Activated CD8-positive, alpha-beta memory T cell treated with anti-CD3 and anti-CD28 coated beads, Interleukin-2, amount 50 U/mL, for 4 hours (primary cell): ENCODE results near the gene RIC8A.
A peak's percentile ranks its signal among the peaks of the same experiment; 100 is the strongest.

Source experiments
- DNase-seq: peaks from one replicate; pipeline ENCODE4 v3.0.0-alpha.2; 2020

RIC8A gene

DNA sequence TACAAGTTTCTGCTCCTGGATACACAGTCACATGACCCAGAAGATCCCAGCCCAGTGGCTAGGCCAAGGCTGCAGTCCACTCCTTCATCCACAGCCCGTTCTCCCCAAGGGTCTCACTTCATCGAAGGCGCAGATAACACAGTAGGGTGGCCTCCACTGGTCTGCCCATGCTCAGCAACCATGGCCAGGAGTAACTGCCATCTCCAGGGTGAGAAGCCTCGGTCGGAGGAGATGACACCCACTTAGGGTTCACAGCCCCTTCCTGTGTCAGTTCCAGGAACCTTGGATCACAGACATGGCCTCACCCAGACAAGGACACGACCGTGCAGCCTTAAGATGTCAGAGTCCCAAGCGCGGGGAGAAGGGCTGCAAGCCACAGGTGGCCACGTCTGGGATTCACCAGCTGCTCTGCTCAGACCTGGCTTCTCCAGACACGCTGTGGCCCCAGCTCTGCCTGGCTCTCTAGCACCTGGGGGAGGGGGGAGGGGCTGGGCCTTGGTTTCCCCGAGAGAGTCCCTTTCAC lies 2.9 kb upstream of the RIC8A start:
- DNase-seq = no peak

DNA sequence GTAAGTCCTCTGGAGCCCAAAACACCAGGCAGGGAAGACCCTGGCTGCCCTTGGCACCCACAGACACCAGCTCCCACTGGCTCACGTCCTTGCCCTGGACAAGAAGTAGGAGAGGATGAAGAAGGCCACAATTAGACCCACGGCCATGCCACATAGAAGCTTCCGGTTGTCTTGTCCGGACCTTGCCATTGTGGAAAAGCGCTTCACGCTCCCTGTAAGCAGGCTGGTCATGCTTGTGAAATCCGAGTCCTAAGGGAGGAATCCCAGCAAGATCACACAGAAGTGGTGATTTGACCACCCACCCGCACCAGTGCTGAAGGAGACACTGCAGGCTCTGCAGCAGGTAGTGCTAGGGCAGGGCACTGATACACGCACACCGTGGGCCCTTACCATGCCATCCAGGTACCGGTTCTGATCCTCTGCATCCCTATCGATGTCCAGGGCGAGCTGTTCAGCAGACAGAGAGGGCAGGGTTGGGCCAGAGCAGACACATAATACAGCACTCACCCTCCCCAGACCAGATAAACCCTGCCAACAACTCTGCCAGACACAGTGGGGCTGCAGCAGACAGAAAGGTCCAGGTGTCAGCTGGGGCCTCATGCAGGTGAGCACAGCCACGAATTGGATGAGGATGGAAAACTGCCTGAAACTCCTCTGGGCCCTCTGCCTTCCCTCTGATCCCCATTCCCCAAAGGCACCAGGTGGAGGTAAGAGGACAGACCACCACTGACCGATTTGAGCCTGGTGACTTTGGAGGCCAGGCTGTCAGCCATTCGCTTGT lies 2.1 kb upstream of the RIC8A start:
- no peak for DNase-seq

DNA sequence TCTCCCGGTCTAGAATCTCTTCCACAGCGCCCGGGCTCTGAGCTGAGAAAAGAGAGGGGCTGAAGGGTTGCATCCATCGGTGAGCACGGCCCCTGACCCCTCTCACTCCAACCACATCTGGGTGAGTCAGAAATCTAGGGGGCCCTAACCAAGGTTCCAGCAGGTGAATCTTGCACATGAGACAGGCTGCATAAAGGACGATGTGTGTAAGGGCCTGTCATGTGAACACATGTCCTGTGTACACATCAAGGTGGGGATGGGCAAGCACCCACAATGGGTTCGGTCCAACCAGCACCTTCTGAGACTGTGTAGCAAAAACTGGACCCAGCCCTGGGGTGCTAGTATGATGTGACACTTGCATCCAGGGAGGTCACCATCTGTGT lies 1.5 kb upstream of the RIC8A start:
- DNase-seq = no peak

DNA sequence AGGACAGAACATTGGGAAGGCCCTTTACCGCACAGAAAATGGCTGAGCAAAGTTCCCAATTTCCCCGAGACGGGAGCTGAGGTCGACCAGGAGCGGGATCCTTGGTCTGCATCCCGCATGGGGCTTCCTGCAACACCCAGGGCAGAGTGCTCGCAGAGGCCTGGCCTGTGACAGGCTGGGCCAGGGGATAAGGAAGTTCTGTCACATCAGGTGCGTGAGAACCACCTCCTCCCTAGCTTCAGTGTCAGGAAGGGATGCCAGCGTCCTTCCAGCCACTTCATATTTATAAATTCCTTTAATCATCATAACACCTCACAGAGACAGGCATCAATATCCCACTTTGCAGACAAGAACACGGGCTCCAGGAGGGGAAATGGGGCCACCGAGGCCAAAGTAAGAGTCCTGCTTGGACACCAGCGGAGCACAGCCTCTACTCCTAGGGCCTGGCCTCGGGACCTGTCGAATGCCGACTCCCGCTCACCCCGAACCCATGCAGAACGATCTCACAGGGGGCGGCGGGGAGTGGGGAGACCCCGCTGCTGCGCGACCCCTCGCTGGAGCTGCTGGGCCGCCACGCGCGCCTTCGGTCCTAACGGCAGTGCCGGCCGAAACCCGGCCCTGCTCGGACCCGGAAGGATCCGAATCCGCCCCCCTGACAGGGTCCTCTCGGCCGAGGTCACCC lies 841 bp upstream of the RIC8A start:
- DNase-seq = peak; percentile 38

DNA sequence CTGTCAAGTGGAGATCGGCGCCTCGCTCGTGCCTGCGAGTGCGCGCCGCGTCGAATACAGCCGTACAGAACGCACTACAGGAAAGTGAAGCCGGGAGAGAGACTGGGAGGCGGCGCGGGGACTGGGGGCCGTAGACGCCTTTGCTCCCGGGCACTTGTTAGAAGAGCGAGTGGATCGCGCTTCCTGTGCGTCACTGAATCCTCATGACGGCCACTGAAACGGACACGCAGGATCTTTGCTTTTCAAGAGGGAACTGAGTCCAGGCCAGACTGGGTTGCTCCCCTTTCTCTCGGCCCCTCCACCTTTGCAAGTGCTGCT lies 314 bp downstream of the RIC8A start:
- DNase-seq = no peak

DNA sequence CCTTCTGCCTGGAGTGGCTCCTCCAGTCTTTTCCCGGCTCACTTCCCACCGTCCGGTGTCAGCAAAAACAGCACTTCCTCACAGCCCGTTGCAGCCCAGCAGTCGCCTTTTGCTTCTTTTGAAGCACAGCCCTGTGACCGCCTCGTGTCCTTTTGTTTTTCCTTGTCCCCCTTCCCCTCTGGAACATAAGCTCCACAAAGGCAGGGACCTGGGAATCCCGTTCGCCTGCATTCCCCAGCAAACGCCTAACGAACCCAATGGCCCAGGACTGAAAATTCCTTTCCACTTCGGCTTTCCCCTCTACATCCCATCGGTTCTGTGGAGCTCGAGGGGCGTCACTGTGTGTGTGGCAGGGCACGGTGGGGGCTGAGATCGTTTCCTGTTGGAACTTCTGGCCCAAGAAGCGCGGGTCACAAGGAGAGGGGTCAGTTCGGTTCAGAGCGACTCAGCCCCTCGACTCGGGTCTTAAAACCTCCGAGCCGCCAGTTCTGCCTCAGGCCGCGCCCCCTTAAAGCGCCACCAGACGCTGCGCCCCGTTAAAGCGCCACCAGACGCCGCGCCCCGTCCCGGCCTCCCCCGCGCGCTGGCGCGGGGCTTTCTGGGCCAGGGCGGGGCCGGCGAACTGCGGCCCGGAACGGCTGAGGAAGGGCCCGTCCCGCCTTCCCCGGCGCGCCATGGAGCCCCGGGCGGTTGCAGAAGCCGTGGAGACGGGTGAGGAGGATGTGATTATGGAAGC lies 841 bp downstream of the RIC8A start:
- DNase-seq = peak; percentile 81

DNA sequence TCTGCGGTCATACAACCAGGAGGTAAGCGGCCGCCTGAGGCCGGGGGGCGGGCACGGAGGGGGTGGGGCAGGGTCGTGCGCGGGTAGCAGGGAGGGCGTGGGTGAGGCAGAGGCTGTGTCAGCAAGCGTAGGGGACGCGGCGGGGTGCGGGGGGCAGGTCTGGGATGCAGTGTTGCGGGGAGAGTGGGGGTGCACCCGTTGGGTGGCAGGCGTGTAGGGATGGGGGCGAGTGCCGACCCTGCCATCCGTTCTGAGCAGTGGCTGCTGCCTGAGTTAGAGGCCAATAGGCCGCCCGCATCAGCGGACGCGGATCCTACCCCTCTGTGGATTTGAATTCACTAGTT lies 1.4 kb downstream of the RIC8A start:
- DNase-seq = no peak

DNA sequence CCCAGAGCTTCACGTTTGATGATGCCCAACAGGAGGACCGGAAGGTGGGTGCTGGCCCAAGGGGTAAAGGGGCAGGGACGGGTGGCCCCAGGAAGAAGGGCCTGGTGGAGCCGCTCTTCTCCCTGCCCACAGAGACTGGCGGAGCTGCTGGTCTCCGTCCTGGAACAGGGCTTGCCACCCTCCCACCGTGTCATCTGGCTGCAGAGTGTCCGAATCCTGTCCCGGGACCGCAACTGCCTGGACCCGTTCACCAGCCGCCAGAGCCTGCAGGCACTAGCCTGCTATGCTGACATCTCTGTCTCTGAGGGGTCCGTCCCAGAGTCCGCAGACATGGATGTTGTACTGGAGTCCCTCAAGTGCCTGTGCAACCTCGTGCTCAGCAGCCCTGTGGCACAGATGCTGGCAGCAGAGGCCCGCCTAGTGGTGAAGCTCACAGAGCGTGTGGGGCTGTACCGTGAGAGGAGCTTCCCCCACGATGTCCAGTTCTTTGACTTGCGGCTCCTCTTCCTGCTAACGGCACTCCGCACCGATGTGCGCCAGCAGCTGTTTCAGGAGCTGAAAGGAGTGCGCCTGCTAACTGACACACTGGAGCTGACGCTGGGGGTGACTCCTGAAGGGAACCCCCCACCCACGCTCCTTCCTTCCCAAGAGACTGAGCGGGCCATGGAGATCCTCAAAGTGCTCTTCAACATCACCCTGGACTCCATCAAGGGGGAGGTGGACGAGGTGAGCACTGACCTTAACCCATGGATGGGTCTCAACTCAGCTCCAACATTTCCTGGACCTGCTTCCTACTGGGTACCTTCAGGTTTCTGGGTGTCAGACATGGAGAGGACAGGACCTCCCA lies 2.0 kb downstream of the RIC8A start:
- no peak for DNase-seq

DNA sequence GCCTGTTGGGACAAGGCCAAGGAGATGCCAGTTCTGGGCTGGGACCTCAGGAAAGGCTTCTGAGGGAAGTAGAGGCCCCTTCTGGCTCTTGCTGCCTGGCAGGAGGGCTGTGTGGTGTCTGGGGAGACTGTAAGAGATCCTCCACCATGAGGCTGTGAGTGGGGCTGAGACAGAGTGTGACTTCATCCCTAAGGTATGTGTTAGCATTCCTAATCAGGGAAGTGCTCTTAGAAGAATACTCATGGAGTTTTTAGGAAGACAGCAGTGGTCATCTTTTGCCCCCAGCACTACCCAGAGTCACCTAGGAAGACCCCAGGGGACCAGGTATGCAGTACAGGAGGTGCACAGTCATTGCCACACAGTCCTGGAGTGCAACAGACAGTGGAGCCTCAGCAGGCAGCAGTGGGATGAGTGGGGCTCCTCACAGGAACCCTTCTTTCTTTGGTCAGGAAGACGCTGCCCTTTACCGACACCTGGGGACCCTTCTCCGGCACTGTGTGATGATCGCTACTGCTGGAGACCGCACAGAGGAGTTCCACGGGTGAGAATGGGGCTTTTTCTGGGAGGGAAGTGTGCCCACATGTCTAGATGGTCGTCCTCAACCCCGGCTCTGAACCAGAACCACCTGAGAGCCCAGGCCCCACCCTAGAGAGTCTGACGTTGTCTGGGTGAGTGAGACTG lies 2.8 kb downstream of the RIC8A start:
- DNase-seq = no peak

DNA sequence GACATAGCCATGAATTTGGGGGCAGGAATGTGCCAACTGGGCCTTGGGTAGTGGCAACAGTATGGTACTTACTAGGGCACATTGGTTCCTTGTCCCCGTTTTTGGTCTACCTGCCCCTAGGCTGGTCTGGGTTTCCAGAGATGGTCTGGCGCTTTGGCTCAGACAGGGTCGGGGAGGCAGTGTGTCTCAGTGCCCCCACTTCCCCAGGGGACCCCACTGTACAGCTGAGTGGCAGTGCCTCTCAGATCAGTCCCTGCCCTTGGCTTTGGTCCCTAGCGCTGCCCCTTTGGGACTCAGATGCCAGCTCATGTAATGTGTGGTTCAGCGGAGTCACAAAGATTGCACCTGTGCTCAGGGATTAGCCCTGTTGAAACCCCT lies 3.3 kb downstream of the RIC8A start:
- no peak for DNase-seq

DNA sequence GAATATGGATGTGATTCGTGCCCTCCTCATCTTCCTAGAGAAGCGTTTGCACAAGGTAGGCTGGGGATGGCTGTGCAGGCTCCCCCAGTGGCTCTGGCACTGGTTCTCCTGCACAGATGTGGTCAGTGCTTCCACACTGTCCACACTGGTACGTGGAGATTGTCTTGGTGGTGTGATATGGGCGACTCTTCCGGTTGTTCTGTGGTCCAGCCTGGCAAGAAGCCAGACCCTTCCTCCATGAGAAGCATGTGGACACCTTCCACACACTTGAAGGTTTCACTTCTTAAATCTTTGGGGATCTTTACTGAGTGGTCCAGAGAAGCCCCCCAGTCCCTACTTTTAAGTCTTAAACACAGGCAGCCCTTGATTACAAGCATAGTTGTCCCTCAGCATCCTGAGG lies 3.8 kb downstream of the RIC8A start:
- no peak for DNase-seq

DNA sequence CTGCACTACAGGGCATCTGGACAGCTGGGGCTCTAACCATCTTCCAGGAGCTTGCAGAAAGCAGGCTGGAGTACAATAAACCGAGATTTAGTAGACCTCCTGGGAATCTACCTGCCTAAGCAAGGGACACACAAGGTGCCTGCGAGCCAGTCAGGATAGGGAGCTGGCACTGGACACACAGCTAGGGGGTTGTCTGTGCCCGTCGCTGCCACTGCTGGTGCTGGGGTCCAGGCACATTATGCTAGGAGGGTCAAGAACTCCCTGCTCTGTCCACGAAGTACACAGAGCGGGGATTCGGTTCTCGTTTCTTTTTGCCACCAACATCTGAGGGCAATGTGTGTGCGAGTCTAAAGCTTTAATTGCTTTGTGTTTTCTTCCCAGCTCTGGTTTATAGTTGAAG lies 4.2 kb downstream of the RIC8A start:
- no peak for DNase-seq

DNA sequence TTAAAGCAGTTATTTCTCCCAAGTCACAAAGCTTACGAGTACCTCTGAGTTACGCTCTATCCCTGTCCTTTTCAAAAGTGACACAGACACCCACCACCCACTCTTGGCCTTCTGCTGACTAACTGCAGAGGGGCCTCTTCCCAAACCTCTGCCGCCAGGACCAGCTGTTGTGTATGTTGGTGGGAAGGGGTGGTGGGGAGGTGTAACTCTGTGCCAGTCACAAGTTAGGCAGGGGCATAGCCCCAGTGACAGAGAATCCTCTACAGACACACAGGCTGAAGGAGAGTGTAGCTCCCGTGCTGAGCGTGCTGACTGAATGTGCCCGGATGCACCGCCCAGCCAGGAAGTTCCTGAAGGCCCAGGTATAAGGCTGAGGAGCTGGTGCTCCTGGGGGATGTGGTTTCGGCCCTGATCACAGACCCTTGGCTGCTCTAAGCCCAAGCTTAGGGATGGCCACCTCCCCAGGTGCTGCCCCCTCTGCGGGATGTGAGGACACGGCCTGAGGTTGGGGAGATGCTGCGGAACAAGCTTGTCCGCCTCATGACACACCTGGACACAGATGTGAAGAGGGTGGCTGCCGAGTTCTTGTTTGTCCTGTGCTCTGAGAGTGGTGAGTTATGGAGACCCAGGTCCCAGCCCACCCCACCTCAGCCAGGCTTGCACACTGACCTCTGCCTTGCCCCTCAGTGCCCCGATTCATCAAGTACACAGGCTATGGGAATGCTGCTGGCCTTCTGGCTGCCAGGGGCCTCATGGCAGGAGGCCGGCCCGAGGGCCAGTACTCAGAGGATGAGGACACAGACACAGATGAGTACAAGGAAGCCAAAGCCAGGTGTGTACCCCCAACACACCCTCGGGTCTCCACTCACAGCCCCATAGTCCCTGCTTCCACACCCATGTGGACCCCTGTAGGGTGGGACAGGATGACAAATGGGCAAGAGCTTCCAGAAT lies 4.9 kb downstream of the RIC8A start:
- DNase-seq = no peak

DNA sequence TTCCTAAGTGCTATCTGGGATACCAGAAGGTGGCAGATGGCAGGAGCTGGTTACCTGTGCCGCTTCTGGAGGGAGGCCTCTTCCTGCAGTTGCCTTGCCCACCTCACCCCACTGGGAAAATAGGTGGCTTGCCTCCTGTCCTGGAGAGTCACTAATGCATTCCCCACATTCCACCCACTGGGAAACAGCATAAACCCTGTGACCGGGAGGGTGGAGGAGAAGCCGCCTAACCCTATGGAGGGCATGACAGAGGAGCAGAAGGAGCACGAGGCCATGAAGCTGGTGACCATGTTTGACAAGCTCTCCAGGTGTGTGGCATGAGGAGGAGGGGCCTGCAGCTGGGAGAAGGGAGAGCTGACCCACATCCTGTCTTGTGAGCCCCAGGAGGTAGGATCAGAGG lies 5.6 kb downstream of the RIC8A start:
- DNase-seq = no peak

DNA sequence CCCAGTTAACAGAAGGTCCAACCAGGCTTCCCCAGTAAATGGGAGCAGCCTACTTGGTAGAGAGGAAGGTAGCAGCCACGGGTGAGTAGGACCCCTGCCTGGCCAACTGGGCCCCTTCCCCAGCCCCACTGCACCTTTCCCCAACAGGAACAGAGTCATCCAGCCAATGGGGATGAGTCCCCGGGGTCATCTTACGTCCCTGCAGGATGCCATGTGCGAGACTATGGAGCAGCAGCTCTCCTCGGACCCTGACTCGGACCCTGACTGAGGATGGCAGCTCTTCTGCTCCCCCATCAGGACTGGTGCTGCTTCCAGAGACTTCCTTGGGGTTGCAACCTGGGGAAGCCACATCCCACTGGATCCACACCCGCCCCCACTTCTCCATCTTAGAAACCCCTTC lies 6.6 kb downstream of the RIC8A start:
- DNase-seq = no peak

DNA sequence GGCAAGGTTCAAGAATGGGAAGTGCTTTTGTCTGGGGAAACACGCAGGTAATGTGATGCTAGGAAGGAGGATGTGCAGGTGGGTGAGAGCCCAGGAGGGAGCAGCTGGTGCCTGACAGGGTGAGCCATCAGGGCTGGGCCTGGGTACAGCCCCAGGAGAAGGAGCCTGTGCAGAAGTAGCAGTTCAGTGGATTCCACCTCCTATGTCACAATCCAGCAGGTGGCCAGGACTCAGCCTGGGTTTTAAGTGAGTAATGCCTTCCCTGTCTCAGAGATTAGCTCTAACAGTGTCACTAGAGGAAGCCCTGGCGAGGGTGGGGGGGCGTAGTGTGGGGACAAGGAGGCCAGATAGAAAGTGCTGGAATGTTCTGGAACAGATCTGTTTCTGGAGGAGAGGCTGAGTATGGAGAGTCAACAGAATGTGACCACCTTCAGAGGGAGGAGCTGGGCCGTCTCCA lies 8.1 kb downstream of the RIC8A start:
- no peak for DNase-seq

DNA sequence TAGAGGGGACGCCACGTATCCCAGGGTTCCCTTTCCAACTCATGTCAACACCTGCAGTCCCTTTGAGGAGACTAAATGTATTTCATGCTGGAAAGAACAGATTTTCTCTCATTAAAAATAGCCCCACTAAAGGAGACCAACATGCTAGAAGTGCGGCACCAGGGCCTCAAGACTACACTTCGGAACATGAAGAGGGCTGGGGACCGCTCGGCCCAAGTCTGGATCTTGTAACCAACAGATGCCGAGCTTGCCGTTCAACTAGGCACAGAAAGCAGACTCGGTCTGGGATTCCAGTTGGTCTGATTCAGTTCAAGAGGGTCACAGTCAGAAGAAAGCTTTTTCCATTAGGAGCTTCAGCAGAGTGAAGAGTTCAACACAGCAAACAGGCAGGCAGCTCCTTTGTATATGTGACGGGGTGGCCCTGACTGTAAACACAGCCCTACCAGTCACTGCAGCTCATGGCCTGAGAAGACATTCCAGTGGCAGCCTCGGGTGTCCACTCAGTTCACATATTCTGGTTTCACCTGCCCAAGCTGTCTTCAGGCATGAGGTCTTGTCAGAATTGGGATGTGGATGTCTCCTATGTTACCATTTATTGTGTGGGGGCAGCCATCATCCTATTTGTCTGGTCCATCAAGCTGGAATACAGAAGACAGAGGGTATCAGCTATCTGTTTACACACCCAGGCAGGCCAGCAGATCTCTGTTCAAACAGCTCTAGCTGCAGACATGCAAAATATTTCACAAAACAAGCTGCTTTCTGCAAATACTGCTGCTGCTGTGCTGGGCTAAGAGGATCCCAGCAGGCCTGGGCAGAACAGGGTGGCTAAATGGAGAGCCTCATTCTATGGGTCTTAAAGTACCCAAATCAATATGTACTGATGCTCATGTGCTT lies 8.8 kb downstream of the RIC8A start:
- no peak for DNase-seq

DNA sequence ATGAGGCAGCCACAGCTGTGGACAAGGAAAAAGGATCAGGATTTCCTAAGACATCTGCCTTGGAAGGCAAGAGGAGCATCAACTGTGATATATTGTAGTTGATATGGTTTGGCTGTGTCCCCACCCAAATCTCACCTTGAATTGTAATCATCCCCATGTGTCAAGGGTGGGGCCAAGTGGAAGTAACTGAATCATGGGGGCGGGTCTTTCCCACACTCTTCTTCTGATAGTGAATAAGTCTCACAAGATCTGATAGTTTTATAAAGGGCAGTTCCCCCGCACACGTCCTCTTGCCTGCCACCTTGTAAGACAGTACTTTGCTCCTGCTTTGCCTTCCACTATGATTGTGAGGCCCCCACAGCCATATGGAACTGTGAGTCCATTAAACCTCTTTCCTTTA lies 10.2 kb downstream of the RIC8A start:
- DNase-seq = no peak

DNA sequence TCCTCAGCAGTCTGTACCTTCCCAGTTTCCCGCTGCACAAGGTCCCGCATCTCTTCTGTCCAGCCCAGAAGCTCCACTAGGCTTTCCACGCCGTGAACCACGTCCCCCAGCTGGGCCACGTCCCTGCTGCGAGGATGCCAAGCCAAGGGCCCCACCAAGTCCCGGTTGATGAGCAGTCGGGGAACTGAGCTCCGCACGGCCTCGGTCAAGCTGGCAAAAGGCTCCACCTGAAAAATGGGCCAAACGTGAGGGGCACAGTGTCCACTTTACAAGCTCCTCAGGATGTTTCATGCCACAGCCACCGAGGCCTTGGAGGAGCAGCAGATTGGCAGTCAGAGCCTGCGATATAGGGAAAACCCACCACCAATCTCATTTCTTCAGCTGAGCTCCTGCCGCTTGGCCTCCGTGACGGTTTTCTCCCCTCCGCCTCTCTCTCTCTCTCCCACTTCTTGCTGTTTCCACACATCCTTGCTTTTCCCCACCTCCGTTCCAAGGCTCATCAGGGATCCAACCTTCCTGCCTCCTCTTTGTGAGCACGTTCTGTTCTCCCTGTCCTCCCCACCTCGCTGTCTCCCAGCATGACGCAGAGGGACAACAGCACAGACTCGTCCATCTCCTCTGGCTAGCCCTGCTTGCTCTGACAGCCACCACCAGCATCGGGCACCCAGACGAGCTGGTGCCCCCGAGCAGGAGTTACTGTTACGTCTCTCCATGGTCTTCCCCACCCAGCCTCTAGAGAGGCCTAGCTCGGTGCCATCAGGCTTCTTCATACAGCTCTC lies 11.5 kb downstream of the RIC8A start:
- DNase-seq = no peak
